ENCODE data around the gene ANKRD23.
A peak's percentile ranks its signal among the peaks of the same experiment; 100 is the strongest.

ANKRD23 gene

GRCh38 chr2:96878796-96879544 is 35.1 kb upstream of the ANKRD23 start:
- Mint-ChIP-seq H3K4me3 (no peak overlapping the region), H3K9me3 (no peaks in the 10 kb centered on the region), H3K36me3 (ENCODE audit: low read depth) (no peaks in the 10 kb centered on the region), H3K27ac (no peak overlapping the region), H3K4me1 (peaks cover 89% of the 10 kb centered on the region), H3K27me3 (ENCODE audit: low read depth, poor library complexity) (peaks cover 3% of the 10 kb centered on the region)
- no peak for TF ChIP-seq CTCF (IDR thresholded peaks at IDR 0.05)
- no peak for DNase-seq

- no peaks in the 10 kb centered on the region for H3K9me3 Mint-ChIP-seq
- no peaks in the 10 kb centered on the region for H3K36me3 Mint-ChIP-seq (ENCODE audit: low read depth)
- DNase-seq, result no peak
- H3K4me3 Mint-ChIP-seq, result no peak overlapping the region
- no peak for TF ChIP-seq CTCF (IDR thresholded peaks at IDR 0.05)
- H3K4me1 Mint-ChIP-seq, result peaks cover 90% of the 10 kb centered on the region
- H3K27me3 Mint-ChIP-seq (ENCODE audit: low read depth, poor library complexity), result peaks cover 3% of the 10 kb centered on the region
- H3K27ac Mint-ChIP-seq, result no peak overlapping the region
Observed at GRCh38 chr2:96878171-96878570, 34.4 kb upstream of the ANKRD23 start.

GRCh38 chr2:96877631-96878092 is 33.8 kb upstream of the ANKRD23 start:
- no peaks in the 10 kb centered on the region for H3K9me3 Mint-ChIP-seq
- TF ChIP-seq CTCF (IDR thresholded peaks at IDR 0.05), result no peak
- H3K36me3 Mint-ChIP-seq (ENCODE audit: low read depth), result no peaks in the 10 kb centered on the region
- H3K27ac Mint-ChIP-seq, result no peak overlapping the region
- H3K27me3 Mint-ChIP-seq (ENCODE audit: low read depth, poor library complexity), result peaks cover 3% of the 10 kb centered on the region
- no peak for DNase-seq
- no peak overlapping the region for H3K4me3 Mint-ChIP-seq
- H3K4me1 Mint-ChIP-seq, result peaks cover 90% of the 10 kb centered on the region

GRCh38 chr2:96877042-96877451 is 33.2 kb upstream of the ANKRD23 start:
- Mint-ChIP-seq H3K36me3 (ENCODE audit: low read depth) (no peaks in the 10 kb centered on the region), H3K27me3 (ENCODE audit: low read depth, poor library complexity) (peaks cover 3% of the 10 kb centered on the region), H3K9me3 (no peaks in the 10 kb centered on the region), H3K27ac (no peak overlapping the region), H3K4me3 (no peak overlapping the region), H3K4me1 (peaks cover 90% of the 10 kb centered on the region)
- TF ChIP-seq CTCF (IDR thresholded peaks at IDR 0.05), result no peak
- no peak for DNase-seq

GRCh38 chr2:96876269-96877041 is 32.6 kb upstream of the ANKRD23 start:
- H3K27me3 Mint-ChIP-seq (ENCODE audit: low read depth, poor library complexity), result peaks cover 3% of the 10 kb centered on the region
- H3K27ac Mint-ChIP-seq, result peak overlapping the region; percentile 96
- no peaks in the 10 kb centered on the region for H3K9me3 Mint-ChIP-seq
- no peak for TF ChIP-seq CTCF (IDR thresholded peaks at IDR 0.05)
- DNase-seq, result no peak
- peak overlapping the region; percentile 47 for H3K4me3 Mint-ChIP-seq
- H3K36me3 Mint-ChIP-seq (ENCODE audit: low read depth), result no peaks in the 10 kb centered on the region
- peaks cover 86% of the 10 kb centered on the region for H3K4me1 Mint-ChIP-seq

Data from nephron progenitor cell (in vitro differentiated cells).